ENCODE measurements around the gene FZD10. TPM values are rescaled to one million over a fixed set of nuclear protein-coding genes. Genes with fewer than 3 reads are reported as not detected.

FZD10 gene
- total and polyA plus RNA-seq, 2 of the 8 experiments (the other 6 are each of a cell fraction or from before 2014, with no cell fraction given), result 0.11 to 0.60 TPM

- Histone ChIP-seq H3K4me3 (ENCODE audit: extremely low read depth in 1 of 4, insufficient read depth in 2 of 4, low read depth in 3 of 4, low read length in 4 of 4) (no peak overlapping the region), H3K36me3 (ENCODE audit: control insufficient read depth in 2 of 4, insufficient read depth in 4 of 4, low read length in 3 of 4) (no peaks in the 10 kb centered on the region), H3K18ac (ENCODE audit: extremely low read depth, low read length) (no peak overlapping the region), H3K4ac (replicated peaks; ENCODE audit: insufficient read length, low read depth, low read length) (no peak overlapping the region), H2BK120ac (replicated peaks; ENCODE audit: low read depth, low read length) (no peak overlapping the region), H3K79me2 (ENCODE audit: control insufficient read depth in 1 of 2, insufficient read depth in 2 of 2, low read length in 2 of 2) (no peaks in the 10 kb centered on the region), H4K20me1 (replicated peaks in 1 of 2; ENCODE audit: control insufficient read depth in 1 of 2, insufficient read depth in 2 of 2, low read length in 2 of 2) (peaks cover 0 to 11% of the 10 kb centered on the region in 2 experiments), H3K9me3 (ENCODE audit: insufficient read depth in 2 of 2, low read depth in 1 of 2, low read length in 1 of 2) (no peaks in the 10 kb centered on the region), H3K9ac (replicated peaks in 1 of 4; ENCODE audit: extremely low read depth in 1 of 4, low read depth in 3 of 4, low read length in 3 of 4) (no peak overlapping the region), H2BK20ac (ENCODE audit: low read length) (no peak overlapping the region), H3K4me1 (replicated peaks in 1 of 4; ENCODE audit: control insufficient read depth in 3 of 4, insufficient read depth in 4 of 4, low read length in 3 of 4) (0 out of 7 replicates have a peak, but pooled peaks cover 0 to 10% (median 2%) of the 10 kb centered on the region in 4 experiments), H3K27ac (ENCODE audit: low read depth, low read length) (no peak overlapping the region), H4K8ac (ENCODE audit: extremely low read depth, insufficient read depth, low read length) (no peak overlapping the region), H2BK15ac (ENCODE audit: low read length) (peak overlapping the region; percentile 88; the same call in 1 of the 2 replicates), H2AFZ (ENCODE audit: low read length) (no peak overlapping the region), H3K4me2 (ENCODE audit: insufficient read depth in 1 of 2, low read depth in 2 of 2, low read length in 2 of 2) (no peak overlapping the region), H3K23ac (ENCODE audit: insufficient read length) (no peak overlapping the region), H3K79me1 (ENCODE audit: low read depth, low read length) (no peaks in the 10 kb centered on the region), H3K14ac (ENCODE audit: insufficient read length) (no peak overlapping the region), H2BK12ac (ENCODE audit: low read depth, low read length) (peak overlapping the region; percentile 63; the same call in 1 of the 2 replicates), H2AK5ac (ENCODE audit: low read depth, low read length) (no peak overlapping the region), H3K27me3 (replicated peaks in 1 of 4; ENCODE audit: control insufficient read depth in 3 of 4, extremely low read depth in 1 of 4, insufficient read depth in 3 of 4, low read length in 3 of 4) (peaks cover 0 to 5% (median 4%) of the 10 kb centered on the region in 4 experiments; a peak in 4 of 7 replicates), H3K23me2 (ENCODE audit: low read depth, low read length) (peaks cover 12% of the 10 kb centered on the region; the same call in 1 of the 2 replicates), H4K5ac (ENCODE audit: insufficient read length, low read depth, low read length) (no peak overlapping the region), H3K56ac (replicated peaks; ENCODE audit: insufficient read length, low read depth, low read length) (no peak overlapping the region), H2BK5ac (ENCODE audit: low read depth, low read length) (no peak overlapping the region), H4K91ac (replicated peaks; ENCODE audit: insufficient read length, low read length) (peak overlapping the region; percentile 30)
- FAIRE-seq (no peak), DNase-seq (ENCODE audit: low read depth in 1 of 2, low spot score in 2 of 2) (peak in 1 of 2 experiments; percentile 25)
- ChIA-PET CTCF (ENCODE audit: partially characterized antibody) (interaction anchor here (0.6 to 4.8 kb wide), 16 partner anchors 9 to 467 kb away, joined by 3 to 32 read pairs (median 4); no protein-coding TSS in a partner anchor), POLR2A (ENCODE audit: partially characterized antibody) (interaction anchor here (1.2 kb wide), 1 partner anchor 33 kb away, joined by 4 read pairs; no protein-coding TSS in a partner anchor)
- WGBS, 2 experiments (ENCODE audit: extremely low coverage in 1 of 2, insufficient coverage in 1 of 2, insufficient read length in 1 of 2, insufficient replicate concordance in 2 of 2, low coverage in 1 of 2, low lambda C conversion rate in 2 of 2, missing lambda C conversion rate in 1 of 2), result 85% methylated on average over 19 of the region's 19 CpGs; no CpG with 5 or more reads in 1 of the 2 experiments
- TF ChIP-seq RAD21 (IDR thresholded peaks at IDR 0.05 in 1 of 2, conservative IDR thresholded peaks at IDR 0.05 in 1 of 2; ENCODE audit: low read depth in 2 of 2, low read length in 2 of 2), result peak; percentile 60 to 71
- peak; percentile 35 to 48 (median 46) for TF ChIP-seq CTCF (IDR thresholded peaks at IDR 0.05; ENCODE audit: control extremely low read depth in 1 of 3, insufficient read depth in 1 of 3, low read depth in 1 of 3, low read length in 3 of 3)
- no peak for TF ChIP-seq RXRA (IDR thresholded peaks at IDR 0.05; ENCODE audit: insufficient read depth, low read depth, low read length)
- no peak for TF ChIP-seq USF2 (IDR thresholded peaks at IDR 0.05; ENCODE audit: low read length)
- TF ChIP-seq E2F6 (IDR thresholded peaks at IDR 0.05), result peak; percentile 92
- no peak for TF ChIP-seq TBP (IDR thresholded peaks at IDR 0.05; ENCODE audit: low read depth, low read length)
These were observed 30.5 kb downstream of the FZD10 start for GRCh38 chr12:130192642-130193345.
